Vagina (tissue), 2 donors: Measurements from ENCODE around the gene SERTAD2. TPM values are rescaled to one million over a fixed set of nuclear protein-coding genes. Genes with fewer than 3 reads are reported as not detected.

Experiments used
- DNase-seq, 2 donors: peaks; one replicate each; pipeline ENCODE4 v3.0.0-alpha.2; 2017; ENCODE audit errors: extremely low spot score in 2 of 2
- H3K27ac ChIP-seq: fragments of 200-600 bp; sonication (generic); one replicate; pipeline ENCODE4 v1.5.1; 2019
- H3K27me3 ChIP-seq: fragments of 200-600 bp; sonication (generic); one replicate; pipeline ENCODE4 v1.5.1; 2019
- H3K36me3 ChIP-seq, 2 donors: fragments of 200-600 bp; sonication (generic); one replicate each; pipeline ENCODE4 v1.5.1; 2017 to 2019
- H3K4me1 ChIP-seq: fragments of 200-600 bp; sonication (generic); one replicate; pipeline ENCODE4 v1.5.1; 2019
- H3K4me3 ChIP-seq, 2 donors: fragments of 200-600 bp; sonication (generic); 1 replicate in 1 of 2; 2 replicates in 1 of 2; pipeline ENCODE4 v1.5.1; 2016 to 2019
- H3K9me3 ChIP-seq: fragments of 200-600 bp; sonication (generic); one replicate; pipeline ENCODE4 v1.5.1; 2019
- CTCF ChIP-seq, 3 experiments: fragments of 450-650 bp in 2 of 3; fragments of 200-600 bp in 1 of 3; sonication (generic) in 1 of 3; IDR thresholded peaks; one replicate each; pipeline ENCODE4 v1.5.1; 2017 to 2019; ENCODE audit warnings: antibody characterized with exemption in 3 of 3, mild to moderate bottlenecking in 2 of 3, moderate library complexity in 2 of 3
- POLR2A ChIP-seq, 2 donors: fragments of 450-650 bp; IDR thresholded peaks; one replicate each; pipeline ENCODE4 v1.6.1; 2017; ENCODE audit warnings: antibody characterized with exemption in 2 of 2, mild to moderate bottlenecking in 2 of 2, moderate library complexity in 2 of 2
- POLR2AphosphoS5 ChIP-seq, 2 donors: sonication (generic); formaldehyde crosslinking; IDR thresholded peaks; one replicate each; pipeline ENCODE4 v1.9.0; 2017; ENCODE audit warnings: antibody characterized with exemption in 2 of 2, mild to moderate bottlenecking in 2 of 2, low read depth in 1 of 2; ENCODE audit not compliant: insufficient read depth in 1 of 2
- intact Hi-C: fragments of 100-400 bp; cut with DNase I; formaldehyde crosslinking; loops from one replicate; pipeline ENCODE4 v1.15.1; 2023
- total RNA-seq: library from RNA; depleted of rRNA; stranded (reverse); fragments of >200 nt; gene quantifications from one replicate; pipeline ENCODE4 v1.2.3, GENCODE V29; 2016

SERTAD2 gene
- total RNA-seq, 1 donor from 2014 or later, result 19.2 TPM

- intact Hi-C loops, result no loop called here
- H3K9me3 ChIP-seq, result no peaks in the 10 kb centered on the region
- H3K4me1 ChIP-seq, result no peaks in the 10 kb centered on the region
- H3K27me3 ChIP-seq, result no peaks in the 10 kb centered on the region
- no peaks in the 10 kb centered on the region for H3K36me3 ChIP-seq
- no peak overlapping the region for H3K4me3 ChIP-seq
- H3K27ac ChIP-seq, result no peak overlapping the region
- DNase-seq, result no peak
- TF ChIP-seq CTCF (IDR thresholded peaks at IDR 0.05) (no peak), POLR2AphosphoS5 (IDR thresholded peaks at IDR 0.05; ENCODE audit: insufficient read depth in 1 of 2, low read depth in 1 of 2) (no peak), POLR2A (IDR thresholded peaks at IDR 0.05) (no peak)
These were observed 44.5 kb upstream of the SERTAD2 start for GRCh38 chr2:64698177-64698643.

- no peaks in the 10 kb centered on the region for H3K9me3 ChIP-seq
- no peak overlapping the region for H3K27ac ChIP-seq
- no peaks in the 10 kb centered on the region for H3K36me3 ChIP-seq
- no peak for TF ChIP-seq POLR2A (IDR thresholded peaks at IDR 0.05)
- no peaks in the 10 kb centered on the region for H3K27me3 ChIP-seq
- intact Hi-C loops, result no loop called here
- no peaks in the 10 kb centered on the region for H3K4me1 ChIP-seq
- H3K4me3 ChIP-seq, result no peak overlapping the region
- no peak for DNase-seq
These were observed 43.8 kb upstream of the SERTAD2 start for GRCh38 chr2:64697297-64698176.

GRCh38 chr2:64696636-64697035 is 42.9 kb upstream of the SERTAD2 start:
- no peaks in the 10 kb centered on the region for H3K9me3 ChIP-seq
- TF ChIP-seq POLR2AphosphoS5 (IDR thresholded peaks at IDR 0.05; ENCODE audit: insufficient read depth in 1 of 2, low read depth in 1 of 2), result no peak
- no peak for TF ChIP-seq POLR2A (IDR thresholded peaks at IDR 0.05)
- no peak for TF ChIP-seq CTCF (IDR thresholded peaks at IDR 0.05)
- no peak overlapping the region for H3K27ac ChIP-seq
- H3K4me1 ChIP-seq, result no peaks in the 10 kb centered on the region
- DNase-seq, result no peak
- no peaks in the 10 kb centered on the region for H3K27me3 ChIP-seq
- no peaks in the 10 kb centered on the region for H3K36me3 ChIP-seq
- no peak overlapping the region for H3K4me3 ChIP-seq
- intact Hi-C loops, result no loop called here

- no peaks in the 10 kb centered on the region for H3K36me3 ChIP-seq
- TF ChIP-seq POLR2AphosphoS5 (IDR thresholded peaks at IDR 0.05; ENCODE audit: insufficient read depth in 1 of 2, low read depth in 1 of 2), result no peak
- no peak for TF ChIP-seq POLR2A (IDR thresholded peaks at IDR 0.05)
- no peak for TF ChIP-seq CTCF (IDR thresholded peaks at IDR 0.05)
- H3K9me3 ChIP-seq, result no peaks in the 10 kb centered on the region
- no peaks in the 10 kb centered on the region for H3K4me1 ChIP-seq
- no peak overlapping the region for H3K4me3 ChIP-seq
- no peaks in the 10 kb centered on the region for H3K27me3 ChIP-seq
- DNase-seq, result no peak
- no peak overlapping the region for H3K27ac ChIP-seq
- intact Hi-C loops, result no loop called here
These were observed 42.1 kb upstream of the SERTAD2 start for GRCh38 chr2:64695721-64696261.

- intact Hi-C loops, result no loop called here
- no peak overlapping the region for H3K4me3 ChIP-seq
- H3K36me3 ChIP-seq, result no peaks in the 10 kb centered on the region
- no peak for DNase-seq
- H3K27ac ChIP-seq, result no peak overlapping the region
- no peaks in the 10 kb centered on the region for H3K9me3 ChIP-seq
- no peak for TF ChIP-seq CTCF (IDR thresholded peaks at IDR 0.05)
- TF ChIP-seq POLR2AphosphoS5 (IDR thresholded peaks at IDR 0.05; ENCODE audit: insufficient read depth in 1 of 2, low read depth in 1 of 2), result no peak
- TF ChIP-seq POLR2A (IDR thresholded peaks at IDR 0.05), result no peak
- H3K27me3 ChIP-seq, result no peaks in the 10 kb centered on the region
- no peaks in the 10 kb centered on the region for H3K4me1 ChIP-seq
These were observed 38.7 kb upstream of the SERTAD2 start for GRCh38 chr2:64692401-64692800.
